BLaER1 treated with 17β-estradiol and CSF1 and Interleukin-3, amounts not matched to agents 10 nM and 100 nM (cell line): ENCODE measurements around the gene HOXD1.

Experiments
- H3K27ac ChIP-seq, 11 experiments: shearing (Covaris generic); formaldehyde crosslinking; 2 replicates each; pipeline ENCODE4 v1.8.1; 2022
- H3K27me3 ChIP-seq, 11 experiments: shearing (Covaris generic); formaldehyde crosslinking; 2 replicates each; pipeline ENCODE4 v1.8.1; 2022
- H3K36me3 ChIP-seq, 11 experiments: shearing (Covaris generic); formaldehyde crosslinking; 2 replicates each; pipeline ENCODE4 v1.8.1; 2022
- H3K4me1 ChIP-seq, 10 experiments: shearing (Covaris generic); formaldehyde crosslinking; 2 replicates each; pipeline ENCODE4 v1.8.1; 2022
- H3K4me2 ChIP-seq, 11 experiments: shearing (Covaris generic); formaldehyde crosslinking; 2 replicates each; pipeline ENCODE4 v1.8.1; 2022
- H3K4me3 ChIP-seq, 10 experiments: shearing (Covaris generic); formaldehyde crosslinking; 2 replicates each; pipeline ENCODE4 v1.8.1; 2022
- H3K9ac ChIP-seq, 11 experiments: shearing (Covaris generic); formaldehyde crosslinking; 2 replicates each; pipeline ENCODE4 v1.8.1; 2022
- H3K9me3 ChIP-seq, 11 experiments: shearing (Covaris generic); formaldehyde crosslinking; replicated peaks in 1 of 11; 2 replicates each; pipeline ENCODE4 v1.8.1; 2022
- H4K20me1 ChIP-seq, 11 experiments: shearing (Covaris generic); formaldehyde crosslinking; 2 replicates each; pipeline ENCODE4 v1.8.1; 2022
- Cebpa-rat ChIP-seq, 11 experiments: shearing (Covaris generic); IDR thresholded peaks; 2 replicates each; pipeline ENCODE4 v1.8.1; 2022

HOXD1 gene

GRCh38 chr2:176212276-176212675, 23.8 kb downstream of the HOXD1 start:
- H3K27ac ChIP-seq: no peak overlapping the region
- no peak overlapping the region for H3K4me3 ChIP-seq
- H3K36me3 ChIP-seq: no peaks in the 10 kb centered on the region
- H4K20me1 ChIP-seq: no peaks in the 10 kb centered on the region
- no peaks in the 10 kb centered on the region for H3K27me3 ChIP-seq
- no peak for TF ChIP-seq Cebpa-rat (IDR thresholded peaks at IDR 0.05)
- H3K4me1 ChIP-seq: no peaks in the 10 kb centered on the region
- no peak overlapping the region for H3K4me2 ChIP-seq
- H3K9ac ChIP-seq: no peak overlapping the region
- no peaks in the 10 kb centered on the region for H3K9me3 ChIP-seq

GRCh38 chr2:176213406-176213805, 24.9 kb downstream of the HOXD1 start:
- H3K36me3 ChIP-seq: no peaks in the 10 kb centered on the region
- no peak overlapping the region for H3K27ac ChIP-seq
- H3K4me1 ChIP-seq: no peaks in the 10 kb centered on the region
- TF ChIP-seq Cebpa-rat (IDR thresholded peaks at IDR 0.05): no peak
- H3K9me3 ChIP-seq: no peaks in the 10 kb centered on the region
- no peak overlapping the region for H3K4me2 ChIP-seq
- no peak overlapping the region for H3K9ac ChIP-seq
- no peaks in the 10 kb centered on the region for H4K20me1 ChIP-seq
- no peaks in the 10 kb centered on the region for H3K27me3 ChIP-seq
- H3K4me3 ChIP-seq: no peak overlapping the region

- Histone ChIP-seq H3K36me3 (no peaks in the 10 kb centered on the region), H3K9me3 (no peaks in the 10 kb centered on the region; a peak in 1 of 22 replicates), H3K9ac (no peak overlapping the region), H3K27ac (no peak overlapping the region), H3K4me2 (no peak overlapping the region), H4K20me1 (no peaks in the 10 kb centered on the region), H3K27me3 (no peaks in the 10 kb centered on the region), H3K4me1 (0 out of 20 replicates have a peak, but pooled peaks cover 0 to 7% (median 0%) of the 10 kb centered on the region in 10 experiments), H3K4me3 (no peak overlapping the region)
- no peak for TF ChIP-seq Cebpa-rat (IDR thresholded peaks at IDR 0.05)
Observed at GRCh38 chr2:176227874-176228273, 39.4 kb downstream of the HOXD1 start.

- no peak overlapping the region for H3K4me2 ChIP-seq
Observed at GRCh38 chr2:176234156-176234555, 45.7 kb downstream of the HOXD1 start.

GRCh38 chr2:176234940-176235339, 46.5 kb downstream of the HOXD1 start:
- no peaks in the 10 kb centered on the region for H3K4me1 ChIP-seq
- TF ChIP-seq Cebpa-rat (IDR thresholded peaks at IDR 0.05): no peak
- H3K9me3 ChIP-seq: no peaks in the 10 kb centered on the region
- no peak overlapping the region for H3K9ac ChIP-seq
- H3K36me3 ChIP-seq: no peaks in the 10 kb centered on the region
- no peaks in the 10 kb centered on the region for H3K27me3 ChIP-seq
- H3K4me3 ChIP-seq: no peak overlapping the region
- no peak overlapping the region for H3K27ac ChIP-seq
- H4K20me1 ChIP-seq: no peaks in the 10 kb centered on the region
- no peak overlapping the region for H3K4me2 ChIP-seq

More at GRCh38 chr2:176234156-176234555, 45.7 kb downstream of the HOXD1 start:
- Histone ChIP-seq H4K20me1 (no peaks in the 10 kb centered on the region), H3K36me3 (no peaks in the 10 kb centered on the region), H3K9ac (no peak overlapping the region), H3K4me3 (no peak overlapping the region), H3K27ac (no peak overlapping the region), H3K27me3 (no peaks in the 10 kb centered on the region), H3K9me3 (no peaks in the 10 kb centered on the region), H3K4me1 (no peaks in the 10 kb centered on the region)
- no peak for TF ChIP-seq Cebpa-rat (IDR thresholded peaks at IDR 0.05)

GRCh38 chr2:176237456-176237855, 49.0 kb downstream of the HOXD1 start:
- no peaks in the 10 kb centered on the region for H3K36me3 ChIP-seq
- H3K9ac ChIP-seq: no peak overlapping the region
- H3K4me2 ChIP-seq: no peak overlapping the region
- H3K4me1 ChIP-seq: no peaks in the 10 kb centered on the region
- no peaks in the 10 kb centered on the region for H3K9me3 ChIP-seq
- H3K27ac ChIP-seq: no peak overlapping the region
- no peak for TF ChIP-seq Cebpa-rat (IDR thresholded peaks at IDR 0.05)
- no peak overlapping the region for H3K4me3 ChIP-seq
- H3K27me3 ChIP-seq: no peaks in the 10 kb centered on the region
- H4K20me1 ChIP-seq: no peaks in the 10 kb centered on the region

- H3K36me3 ChIP-seq: no peaks in the 10 kb centered on the region
- H3K9me3 ChIP-seq: no peaks in the 10 kb centered on the region
- H4K20me1 ChIP-seq: no peaks in the 10 kb centered on the region
- no peak overlapping the region for H3K9ac ChIP-seq
- H3K4me2 ChIP-seq: no peak overlapping the region
- H3K4me3 ChIP-seq: no peak overlapping the region
- no peaks in the 10 kb centered on the region for H3K4me1 ChIP-seq
- H3K27ac ChIP-seq: no peak overlapping the region
- TF ChIP-seq Cebpa-rat (IDR thresholded peaks at IDR 0.05): no peak
- H3K27me3 ChIP-seq: no peaks in the 10 kb centered on the region
Observed at GRCh38 chr2:176239031-176239430, 50.6 kb downstream of the HOXD1 start.

- Histone ChIP-seq H3K9ac (no peak overlapping the region), H3K4me2 (no peak overlapping the region), H4K20me1 (no peaks in the 10 kb centered on the region), H3K4me1 (no peaks in the 10 kb centered on the region), H3K27ac (no peak overlapping the region), H3K27me3 (no peaks in the 10 kb centered on the region), H3K9me3 (no peaks in the 10 kb centered on the region), H3K36me3 (no peaks in the 10 kb centered on the region), H3K4me3 (no peak overlapping the region)
- TF ChIP-seq Cebpa-rat (IDR thresholded peaks at IDR 0.05): no peak
Observed at GRCh38 chr2:176240301-176240700, 51.8 kb downstream of the HOXD1 start.
